T-helper 2 cell treated with Interferon-gamma antibody and Interleukin-4, amounts not matched to agents 100 ng/mL and 5 ng/mL, for 36 hours (primary cell): ENCODE results near the gene SYTL3. TPM values are rescaled to one million over a fixed set of nuclear protein-coding genes. Genes with fewer than 3 reads are reported as not detected.

Source experiments
- intact Hi-C: fragments of 100-400 bp; cut with micrococcal nuclease; formaldehyde crosslinking; loops from one replicate; pipeline ENCODE4 v1.15.1; 2023
- total RNA-seq: library from RNA; stranded (reverse); gene quantifications from 2 replicates; pipeline ENCODE4 v1.2.3, GENCODE V29; 2022

The SYTL3 gene
- total RNA-seq, 1 donor from 2014 or later = 39.4 TPM

DNA sequence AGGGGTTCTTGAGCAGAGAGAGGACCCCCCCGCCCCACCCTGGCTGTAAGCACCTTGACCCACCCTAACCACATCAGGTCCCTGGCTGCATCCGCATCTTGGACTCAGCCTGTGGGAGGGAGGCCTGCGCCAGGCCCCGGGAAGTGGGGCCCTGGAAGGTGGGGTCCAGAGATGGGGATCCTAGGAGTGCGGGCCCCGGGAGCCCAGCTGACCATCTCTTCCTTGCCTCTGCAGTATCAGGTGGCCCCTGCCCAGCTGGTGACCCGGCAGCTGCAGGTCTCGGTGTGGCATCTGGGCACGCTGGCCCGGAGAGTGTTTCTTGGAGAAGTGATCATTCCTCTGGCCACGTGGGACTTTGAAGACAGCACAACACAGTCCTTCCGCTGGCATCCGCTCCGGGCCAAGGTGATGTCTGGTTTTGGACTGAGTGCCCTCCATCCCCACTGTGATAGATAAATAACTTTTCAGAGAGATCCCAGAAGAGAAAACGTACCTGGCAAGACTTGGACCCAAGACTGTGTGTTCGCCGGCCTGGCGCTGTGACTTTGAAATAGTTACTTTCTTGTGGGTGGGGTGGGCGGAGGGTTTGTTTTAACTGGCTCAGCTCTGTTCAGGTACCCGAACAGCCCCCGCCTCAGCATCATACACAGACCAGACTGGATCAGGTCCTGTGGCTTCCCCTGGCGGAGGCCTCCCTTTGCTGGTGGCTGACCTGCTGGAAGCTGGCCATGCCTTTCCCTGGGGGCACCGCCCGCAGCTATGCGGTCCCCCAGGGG lies 107.3 kb downstream of the SYTL3 start:
- intact Hi-C loops = no loop called here

DNA sequence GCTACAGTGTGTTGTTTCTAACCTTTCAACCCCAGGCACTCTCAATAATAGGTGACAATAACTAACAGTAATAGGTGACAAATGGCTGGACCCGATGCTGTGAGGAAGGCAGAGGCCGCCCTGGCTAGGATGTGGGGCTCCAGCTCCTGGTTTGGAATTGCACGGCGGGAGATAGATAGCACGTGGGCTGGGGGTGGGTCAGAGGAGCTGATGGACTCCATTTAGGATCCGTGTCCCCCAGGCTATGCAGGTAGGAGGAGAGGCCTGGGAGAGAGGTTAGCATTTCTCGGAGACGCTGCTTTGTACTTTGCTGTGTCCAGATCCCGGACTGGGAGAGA lies 107.9 kb downstream of the SYTL3 start:
- intact Hi-C loops = no loop called here

DNA sequence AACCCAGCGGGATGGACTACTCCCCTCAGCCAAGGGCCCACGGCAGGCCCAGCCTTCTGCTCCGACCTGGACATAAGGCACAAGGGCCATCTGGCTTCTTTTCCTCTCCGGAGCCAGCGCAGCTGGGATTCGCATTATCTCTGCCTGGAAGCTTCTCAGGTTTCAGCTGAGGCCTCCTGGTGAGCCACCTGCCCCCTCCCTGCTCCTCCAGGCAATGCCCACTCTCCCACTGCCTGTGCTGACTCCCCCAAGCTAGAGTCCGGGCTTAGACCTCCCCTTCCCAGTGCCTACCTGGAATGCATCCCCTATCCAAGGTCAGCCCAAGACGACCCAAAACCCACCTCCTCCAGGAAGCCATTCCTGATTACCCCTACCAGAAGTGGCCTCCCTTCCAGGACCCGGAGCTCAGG lies 108.6 kb downstream of the SYTL3 start:
- intact Hi-C loops = no loop called here

DNA sequence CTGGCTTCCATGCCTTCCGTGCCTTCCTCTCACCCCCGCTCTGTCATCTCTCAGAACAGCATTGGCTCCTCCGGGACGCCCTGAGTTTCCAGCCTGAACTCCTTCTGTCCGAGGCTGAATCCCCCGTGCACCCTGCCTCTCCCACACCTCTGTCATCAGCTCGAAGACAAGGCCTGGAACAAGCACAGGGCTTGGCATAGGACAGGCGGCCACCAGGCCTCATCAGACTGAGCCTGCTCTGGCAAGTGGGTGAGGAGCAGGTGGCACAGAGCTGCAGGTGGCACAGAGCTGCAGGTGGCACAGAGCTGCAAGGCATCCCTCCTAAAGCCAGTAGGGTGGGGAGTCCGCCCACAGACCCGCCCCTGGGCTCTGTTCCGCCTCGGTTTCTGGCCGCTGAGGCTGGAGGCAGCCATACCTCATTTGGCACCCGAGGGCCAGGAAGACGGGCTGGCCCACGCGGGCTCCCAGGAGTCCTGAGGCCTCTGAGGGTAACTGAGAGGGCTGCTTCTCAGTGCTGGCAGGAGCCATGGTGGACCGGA lies 109.2 kb downstream of the SYTL3 start:
- intact Hi-C loops = no loop called here

DNA sequence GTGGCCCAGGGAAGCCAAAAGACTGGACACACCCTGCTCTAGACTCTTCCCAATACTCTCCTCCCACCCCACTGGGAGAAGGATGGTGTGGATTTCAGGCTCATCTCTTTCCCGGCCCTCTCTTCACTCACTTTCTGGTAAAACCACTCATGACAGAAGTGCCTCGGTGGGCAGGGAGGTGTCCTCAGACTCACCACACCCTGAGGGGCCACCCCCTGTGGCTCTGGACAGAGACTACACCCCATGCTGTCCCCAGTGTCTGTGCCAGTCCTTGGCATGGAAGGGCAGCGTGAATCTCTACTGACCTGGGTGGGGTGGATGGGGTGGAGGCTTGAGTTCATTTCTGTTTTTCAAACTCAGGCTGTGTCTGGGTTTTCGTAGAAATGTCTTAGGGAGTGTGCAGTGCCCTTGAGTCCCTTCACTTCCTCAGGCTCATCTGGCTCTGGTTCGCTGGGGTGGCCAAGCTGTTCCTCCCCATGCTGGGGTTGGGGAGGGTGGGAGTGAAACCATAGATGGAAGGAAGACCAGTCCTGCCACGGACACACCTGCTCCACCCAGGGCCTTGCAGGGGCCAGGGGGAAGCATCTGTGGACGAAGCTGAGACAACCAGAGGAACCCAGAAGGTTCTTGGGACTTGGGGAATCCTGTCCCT lies 110.2 kb downstream of the SYTL3 start:
- intact Hi-C loops = loop anchor here (5.0 kb wide), 1 partner anchor 43 kb away; no protein-coding TSS in a partner anchor

DNA sequence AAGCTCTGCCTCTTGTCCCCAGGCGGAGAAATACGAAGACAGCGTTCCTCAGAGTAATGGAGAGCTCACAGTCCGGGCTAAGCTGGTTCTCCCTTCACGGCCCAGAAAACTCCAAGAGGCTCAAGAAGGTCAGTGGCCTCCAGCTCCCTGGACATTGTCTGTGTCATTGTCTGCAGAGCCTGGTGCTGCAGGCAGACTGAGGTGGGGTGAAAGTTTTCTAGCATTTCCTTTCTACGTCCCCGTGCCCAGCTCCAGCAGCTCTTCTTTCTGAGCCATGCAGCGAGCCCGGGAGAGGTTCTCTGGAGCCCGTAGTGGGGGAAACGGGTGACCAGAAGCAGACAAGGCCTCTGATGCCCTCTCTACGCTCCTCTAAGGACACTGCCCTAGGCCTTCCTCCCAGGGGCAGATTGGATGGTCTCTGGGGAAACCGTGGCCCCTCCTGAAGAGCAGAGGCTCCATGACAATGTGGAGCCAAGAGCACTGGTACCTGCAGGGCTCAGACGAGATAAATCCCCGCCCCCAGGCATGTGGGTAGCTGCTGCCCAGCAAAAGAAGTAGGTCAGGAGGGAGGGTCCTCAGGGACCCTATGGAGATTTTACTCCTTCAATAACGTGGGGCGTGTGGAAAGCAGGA lies 110.9 kb downstream of the SYTL3 start:
- intact Hi-C loops = loop anchor here (5.0 kb wide), 1 partner anchor 43 kb away; no protein-coding TSS in a partner anchor

DNA sequence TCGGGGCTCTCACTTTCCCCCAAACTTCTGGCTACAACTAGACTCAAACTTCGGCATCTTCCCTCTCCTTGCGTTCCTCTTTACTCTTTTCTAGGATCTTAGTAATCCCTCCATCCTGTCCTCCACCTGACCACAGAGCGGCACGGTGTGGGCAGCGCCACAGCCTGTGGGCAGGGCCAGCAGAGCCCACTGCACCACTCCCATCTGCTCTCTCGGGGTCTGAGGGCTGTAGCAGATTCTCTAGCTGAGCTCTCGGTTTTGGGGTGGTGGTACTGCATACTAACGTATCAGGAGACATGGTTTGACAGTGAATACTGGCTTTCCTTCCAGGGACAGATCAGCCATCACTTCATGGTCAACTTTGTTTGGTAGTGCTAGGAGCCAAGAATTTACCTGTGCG lies 111.9 kb downstream of the SYTL3 start:
- intact Hi-C loops = loop anchor here (5.0 kb wide), 1 partner anchor 44 kb away; no protein-coding TSS in a partner anchor

DNA sequence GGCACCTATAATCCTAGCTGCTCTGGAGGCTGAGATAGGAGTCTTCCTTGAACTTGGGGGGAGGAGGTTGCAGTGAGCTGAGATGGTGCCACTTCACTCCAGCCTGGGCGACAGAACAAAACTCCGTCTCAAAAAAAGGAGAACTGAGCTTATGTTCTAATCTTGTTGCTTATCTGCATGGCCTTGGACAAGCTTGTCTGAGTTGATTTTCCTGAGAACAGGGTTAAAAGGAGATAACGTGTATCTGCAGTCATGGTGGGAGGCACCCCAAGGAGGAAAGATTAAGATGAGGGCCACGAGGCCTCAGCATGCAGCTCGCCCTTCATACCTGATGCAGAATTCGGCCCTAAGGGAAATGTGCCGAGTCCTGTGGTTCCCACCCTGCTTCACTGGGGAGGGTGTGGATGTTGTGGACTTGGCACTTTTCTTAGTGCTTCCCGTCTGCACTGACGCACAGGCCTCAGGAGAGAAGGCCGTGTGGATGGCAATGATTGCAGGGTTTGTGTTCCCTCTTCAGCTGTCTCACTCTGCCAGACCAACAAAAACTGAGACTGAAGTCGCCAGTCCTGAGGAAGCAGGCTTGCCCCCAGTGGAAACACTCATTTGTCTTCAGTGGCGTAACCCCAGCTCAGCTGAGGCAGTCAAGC lies 113.1 kb downstream of the SYTL3 start:
- intact Hi-C loops = loop anchor here (5.0 kb wide), 1 partner anchor 46 kb away; no protein-coding TSS in a partner anchor

DNA sequence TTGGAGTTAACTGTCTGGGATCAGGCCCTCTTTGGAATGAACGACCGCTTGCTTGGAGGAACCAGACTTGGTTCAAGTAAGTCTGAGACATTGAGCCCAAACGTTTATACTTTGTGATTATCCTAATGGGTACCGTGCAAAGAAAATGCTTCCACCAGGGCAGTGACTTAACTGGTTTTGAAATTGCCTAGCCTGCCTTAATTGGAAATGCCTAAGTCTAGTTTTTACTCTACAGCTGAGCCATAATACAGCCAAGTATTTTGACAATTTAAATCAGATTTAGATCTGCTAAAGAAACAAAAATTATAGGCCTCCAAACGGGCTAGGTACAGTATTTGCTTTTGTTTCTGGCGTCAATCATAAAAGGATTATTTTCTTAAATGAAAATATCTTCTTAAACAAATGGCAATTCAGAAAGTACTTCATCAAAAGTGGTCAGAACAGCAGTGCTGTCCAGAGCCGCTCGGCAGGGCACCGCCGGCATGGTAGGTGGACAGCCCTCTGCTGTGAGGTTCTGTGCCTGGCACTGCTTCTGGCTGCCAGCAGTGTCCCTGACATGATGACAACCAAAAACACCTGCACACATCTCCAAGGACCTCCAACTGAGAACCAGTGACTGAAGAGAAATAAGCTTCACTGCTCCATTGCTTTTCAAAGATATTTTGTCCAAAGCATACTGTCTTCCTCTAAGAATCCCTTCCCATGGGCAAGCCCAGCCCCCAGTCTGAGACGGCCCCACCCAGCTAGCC lies 113.8 kb downstream of the SYTL3 start:
- intact Hi-C loops = loop anchor here (5.0 kb wide), 1 partner anchor 46 kb away; no protein-coding TSS in a partner anchor

DNA sequence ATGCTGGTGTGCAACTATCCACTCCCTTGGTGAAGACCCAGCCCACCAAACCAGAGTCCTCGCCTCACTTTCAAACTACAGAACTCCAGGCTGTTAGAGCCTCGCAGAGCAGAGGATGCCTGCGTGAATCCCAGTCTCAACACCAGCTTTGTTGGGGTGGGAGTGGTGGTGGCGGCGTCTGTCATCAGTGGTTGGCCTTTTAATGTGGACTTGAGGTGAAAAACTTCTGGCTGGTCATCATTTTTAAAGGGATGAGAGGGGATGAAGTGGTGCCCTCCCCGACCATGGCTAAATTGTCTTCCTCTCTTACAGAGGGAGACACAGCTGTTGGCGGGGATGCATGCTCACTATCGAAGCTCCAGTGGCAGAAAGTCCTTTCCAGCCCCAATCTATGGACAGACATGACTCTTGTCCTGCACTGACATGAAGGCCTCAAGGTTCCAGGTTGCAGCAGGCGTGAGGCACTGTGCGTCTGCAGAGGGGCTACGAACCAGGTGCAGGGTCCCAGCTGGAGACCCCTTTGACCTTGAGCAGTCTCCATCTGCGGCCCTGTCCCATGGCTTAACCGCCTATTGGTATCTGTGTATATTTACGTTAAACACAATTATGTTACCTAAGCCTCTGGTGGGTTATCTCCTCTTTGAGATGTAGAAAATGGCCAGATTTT lies 114.5 kb downstream of the SYTL3 start:
- intact Hi-C loops = loop anchor here (5.0 kb wide), 1 partner anchor 47 kb away; no protein-coding TSS in a partner anchor

DNA sequence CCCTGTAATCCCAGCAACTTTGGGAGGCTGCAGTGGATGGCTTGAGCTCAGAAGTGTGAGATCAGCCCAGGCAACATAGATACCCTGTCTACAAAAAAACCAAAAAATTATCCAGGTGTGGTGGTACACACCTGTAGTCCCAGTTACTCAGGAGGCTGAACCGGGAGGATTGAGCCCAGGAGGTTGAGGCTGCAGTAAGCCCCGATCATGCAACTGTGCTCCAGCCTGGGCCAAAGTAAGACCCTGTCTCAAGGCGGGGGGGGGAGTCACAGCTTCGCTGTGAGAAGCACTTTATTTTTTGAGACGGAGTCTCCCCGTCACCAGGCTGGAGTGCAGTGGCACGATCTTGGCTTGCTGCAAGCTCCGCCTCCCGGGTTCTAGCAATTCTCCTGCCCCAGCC lies 115.1 kb downstream of the SYTL3 start:
- intact Hi-C loops = loop anchor here (5.0 kb wide), 1 partner anchor 48 kb away; no protein-coding TSS in a partner anchor

DNA sequence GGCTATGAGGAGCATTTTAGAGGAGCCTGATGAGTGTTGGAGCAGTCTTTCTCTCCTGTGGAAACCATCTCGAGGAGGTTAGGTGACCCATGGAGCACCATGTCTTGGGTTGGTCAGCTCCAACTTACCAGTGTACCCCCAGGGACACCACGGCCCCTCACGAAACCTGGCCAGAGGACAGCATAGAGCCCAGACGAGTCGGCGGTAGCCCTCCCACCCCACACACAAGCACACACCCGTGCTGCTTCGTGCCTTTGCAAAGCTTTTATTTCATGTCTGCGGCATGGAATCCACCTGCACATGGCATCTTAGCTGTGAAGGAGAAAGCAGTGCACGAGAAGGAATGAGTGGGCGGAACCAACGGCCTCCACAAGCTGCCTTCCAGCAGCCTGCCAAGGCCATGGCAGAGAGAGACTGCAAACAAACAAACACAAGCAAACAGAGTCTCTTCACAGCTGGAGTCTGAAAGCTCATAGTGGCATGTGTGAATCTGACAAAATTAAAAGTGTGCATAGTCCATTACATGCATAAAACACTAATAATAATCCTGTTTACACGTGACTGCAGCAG lies 115.7 kb downstream of the SYTL3 start:
- intact Hi-C loops = no loop called here

DNA sequence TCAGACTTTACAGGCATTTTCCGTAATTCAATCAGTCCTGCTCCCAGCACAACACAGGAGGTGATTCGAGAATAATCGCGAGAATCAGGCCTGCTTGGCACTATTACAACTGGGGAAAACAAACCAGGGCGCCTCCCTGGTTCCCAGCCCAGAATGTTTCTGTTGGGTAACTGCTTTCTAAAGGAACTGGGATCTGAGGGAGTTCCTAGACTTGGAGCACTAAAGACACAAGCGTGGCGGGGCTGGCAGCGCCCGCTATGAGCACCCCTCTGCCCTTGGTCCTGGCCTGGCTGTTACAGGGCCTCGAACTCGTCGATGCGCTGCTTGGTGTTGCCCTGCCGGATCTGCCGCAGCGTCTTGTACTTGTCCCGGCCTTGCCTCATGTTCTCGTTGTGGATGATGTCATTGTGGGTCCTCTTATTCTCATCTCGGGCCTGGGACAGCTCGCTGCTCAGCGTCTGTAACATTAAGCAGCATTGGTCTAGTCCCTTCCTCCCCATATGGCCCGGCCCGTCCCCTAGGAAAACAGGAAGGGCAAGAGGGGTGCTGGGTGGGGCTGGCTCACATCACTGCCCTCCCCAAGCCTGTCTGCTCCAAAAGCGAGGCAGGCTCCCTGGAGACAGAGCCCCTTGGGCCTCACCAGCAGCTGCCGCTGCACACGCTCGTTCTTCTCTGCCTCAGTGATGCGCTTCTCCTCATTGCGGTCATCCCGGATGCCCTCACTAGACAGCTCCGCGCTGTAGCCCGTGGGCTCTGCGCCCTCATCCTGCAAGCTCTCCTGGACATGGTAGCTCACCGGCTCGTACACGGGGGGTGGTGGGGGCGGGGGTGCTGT lies 117.0 kb downstream of the SYTL3 start:
- intact Hi-C loops = no loop called here

DNA sequence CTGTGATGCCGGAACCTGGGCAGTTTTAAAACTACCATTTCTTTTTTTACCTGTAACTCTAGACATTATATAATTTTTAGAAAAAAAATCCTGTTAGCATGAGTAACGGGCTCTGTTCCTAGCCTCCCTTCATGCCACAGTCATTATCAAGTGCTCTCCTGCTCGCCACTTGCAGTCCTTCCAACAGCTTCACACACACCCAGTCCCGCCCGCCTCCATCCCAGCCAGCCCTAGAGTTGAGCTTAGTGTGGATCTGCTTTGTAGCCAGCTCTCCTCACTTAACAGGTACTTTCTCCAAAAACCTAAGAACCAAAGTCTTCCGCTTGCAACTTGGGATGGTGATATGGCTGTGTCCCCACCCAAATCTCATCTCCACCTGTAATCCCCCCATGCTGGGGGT lies 117.9 kb downstream of the SYTL3 start:
- intact Hi-C loops = no loop called here

DNA sequence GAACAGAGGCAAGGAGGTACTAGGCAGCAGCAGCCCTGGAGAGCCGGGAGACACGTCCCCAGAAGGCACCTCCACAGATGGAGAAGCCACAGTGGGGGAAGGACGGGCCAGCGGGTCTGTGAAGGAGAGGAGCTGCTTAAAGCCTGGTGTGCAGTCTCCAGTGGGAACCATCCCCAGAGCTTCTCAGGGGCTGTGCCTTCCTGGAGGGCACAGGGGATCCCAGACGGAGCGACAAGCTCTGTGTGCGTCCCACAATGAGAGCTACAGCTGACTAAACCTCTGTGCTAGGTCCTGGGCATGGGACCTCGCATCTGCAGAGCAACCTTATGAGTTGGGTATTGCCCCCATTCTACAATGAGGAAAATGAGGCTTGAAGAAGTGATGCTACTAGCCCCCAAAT lies 118.6 kb downstream of the SYTL3 start:
- intact Hi-C loops = no loop called here

DNA sequence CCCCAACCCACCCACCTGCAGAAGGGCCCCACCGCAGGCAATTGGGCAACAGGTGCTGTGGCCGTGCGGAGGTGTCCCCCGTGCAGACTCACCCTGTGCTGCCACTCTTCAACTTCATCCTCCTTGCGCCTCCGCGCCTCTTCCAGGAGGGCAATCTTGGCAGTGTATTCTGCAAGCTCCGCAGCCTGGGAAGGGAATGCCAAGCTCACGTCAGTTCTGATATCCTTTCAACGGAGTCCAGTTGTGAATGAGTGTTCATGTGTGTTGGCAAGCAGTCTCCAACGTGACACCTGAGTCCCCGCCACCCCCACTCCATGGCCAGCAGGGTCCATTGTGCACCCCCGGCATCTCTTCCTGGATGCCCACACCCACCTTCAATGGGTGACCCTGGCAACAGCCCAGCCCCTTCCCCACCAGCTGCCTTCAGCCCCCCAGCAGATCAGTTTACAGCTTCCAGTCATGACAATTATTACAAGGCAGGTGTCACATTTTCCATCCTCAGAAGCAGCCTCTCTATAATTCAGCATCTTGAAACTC lies 119.4 kb downstream of the SYTL3 start:
- intact Hi-C loops = no loop called here

DNA sequence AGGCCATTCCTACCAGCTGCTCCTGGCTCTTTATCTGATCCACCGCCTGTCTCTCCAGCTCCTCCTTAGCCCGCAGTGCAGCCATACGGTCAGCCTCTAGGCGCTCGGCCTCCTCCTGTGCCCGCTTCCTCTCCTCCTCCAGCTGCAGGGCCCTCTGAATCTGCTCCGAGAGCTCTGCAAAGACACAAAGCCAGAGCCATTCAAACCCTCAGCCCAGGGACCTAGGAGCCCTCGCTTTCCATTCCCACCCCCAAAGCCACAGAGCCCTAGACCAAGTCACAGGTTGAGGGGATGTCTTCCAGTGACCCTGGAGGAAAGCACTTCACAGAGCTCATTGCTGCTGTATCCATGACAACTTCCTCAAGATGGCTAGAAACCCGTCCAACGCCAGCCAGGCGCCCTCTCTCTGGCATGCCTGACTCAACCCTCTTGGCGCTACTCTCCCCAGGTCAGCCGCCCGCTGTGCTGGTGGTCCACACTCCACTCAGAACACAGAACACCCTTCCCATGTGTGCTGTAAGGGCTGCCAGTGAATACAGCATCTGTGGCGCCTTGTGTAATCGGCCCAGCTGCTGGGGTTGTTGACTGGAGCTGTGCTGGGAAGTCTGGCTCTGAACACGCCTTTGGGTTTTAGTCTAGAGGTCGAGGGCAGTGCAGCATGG lies 120.0 kb downstream of the SYTL3 start:
- intact Hi-C loops = no loop called here
